NCI-H128 (cell line): ENCODE measurements around the gene ST8SIA6.
"Not testable (repeated sequence)": the region's sequence is repeated elsewhere in the genome, so short reads cannot be mapped to it uniquely, and the experiment has no call there.

Experiments used
- DNase-seq: peaks from one replicate; lab custom pipeline; 2025; ENCODE audit not compliant: unreplicated experiment; lab: John Stamatoyannopoulos, UW

Gene ST8SIA6

GRCh38 chr10:17427666-17428350 is 26.6 kb downstream of the ST8SIA6 start:
- DNase-seq, result no peak

GRCh38 chr10:17427201-17427600 is 27.2 kb downstream of the ST8SIA6 start:
- no peak for DNase-seq

GRCh38 chr10:17426263-17426750 is 28.1 kb downstream of the ST8SIA6 start:
- DNase-seq, result no peak

GRCh38 chr10:17425584-17426262 is 28.7 kb downstream of the ST8SIA6 start:
- no peak for DNase-seq

GRCh38 chr10:17423632-17424186 is 30.7 kb downstream of the ST8SIA6 start:
- no peak for DNase-seq

GRCh38 chr10:17422931-17423330 is 31.5 kb downstream of the ST8SIA6 start:
- DNase-seq, result no peak

GRCh38 chr10:17418249-17418648 is 36.1 kb downstream of the ST8SIA6 start:
- no peak for DNase-seq

- DNase-seq, result no peak
These were observed 37.8 kb downstream of the ST8SIA6 start for GRCh38 chr10:17416442-17417211.

GRCh38 chr10:17415046-17415658 is 39.2 kb downstream of the ST8SIA6 start:
- DNase-seq, result no peak

GRCh38 chr10:17414484-17414883 is 39.9 kb downstream of the ST8SIA6 start:
- no peak for DNase-seq

GRCh38 chr10:17413876-17414275 is 40.5 kb downstream of the ST8SIA6 start:
- no peak for DNase-seq

- no peak for DNase-seq
These were observed 42.1 kb downstream of the ST8SIA6 start for GRCh38 chr10:17412323-17412722.

GRCh38 chr10:17410907-17411306 is 43.5 kb downstream of the ST8SIA6 start:
- DNase-seq, result no peak

GRCh38 chr10:17409170-17409733 is 45.1 kb downstream of the ST8SIA6 start:
- DNase-seq, result no peak

GRCh38 chr10:17407047-17407446 is 47.3 kb downstream of the ST8SIA6 start:
- no peak for DNase-seq

- no peak for DNase-seq
These were observed 48.2 kb downstream of the ST8SIA6 start for GRCh38 chr10:17406036-17406834.

GRCh38 chr10:17403161-17403560 is 51.2 kb downstream of the ST8SIA6 start:
- DNase-seq, result no peak

- not testable (repeated sequence) for DNase-seq
These were observed 52.4 kb downstream of the ST8SIA6 start for GRCh38 chr10:17402040-17402439.

- DNase-seq, result no peak
These were observed 58.4 kb downstream of the ST8SIA6 start for GRCh38 chr10:17396004-17396403.

GRCh38 chr10:17394854-17395253 is 59.5 kb downstream of the ST8SIA6 start:
- DNase-seq, result no peak
